Gastrocnemius medialis (tissue), 4 donors: ENCODE results near the gene ZNF528. TPM values are rescaled to one million over a fixed set of nuclear protein-coding genes. Genes with fewer than 3 reads are reported as not detected.

Source experiments
- ATAC-seq, 2 donors: fragments of 150-250 bp; one replicate each; pipeline ENCODE4 v1.9.1; 2016
- DNase-seq, 2 donors: peaks; one replicate each; pipeline ENCODE4 v3.0.0-alpha.2; 2019
- H3K27ac ChIP-seq, 4 donors: fragments of 200-600 bp; sonication (generic); 1 replicate in 1 of 4; 2 replicates in 3 of 4; pipeline ENCODE4 v1.5.1; 2016 to 2018; ENCODE audit warnings: mild to moderate bottlenecking in 2 of 4, moderate library complexity in 1 of 4
- H3K27me3 ChIP-seq, 3 donors: fragments of 200-600 bp; sonication (generic) in 2 of 3; 1 replicate in 1 of 3; 2 replicates in 2 of 3; pipeline versions ENCODE4 v1.5.1 to v1.6.0; 2016 to 2019; ENCODE audit warnings: mild to moderate bottlenecking in 1 of 3, moderate library complexity in 1 of 3
- H3K36me3 ChIP-seq, 2 donors: fragments of 200-600 bp; sonication (generic) in 1 of 2; one replicate each; pipeline ENCODE4 v1.5.1; 2017 to 2018
- H3K4me1 ChIP-seq, 2 donors: fragments of 200-600 bp; sonication (generic) in 1 of 2; one replicate each; pipeline ENCODE4 v1.5.1; 2016 to 2017; ENCODE audit warnings: mild to moderate bottlenecking in 2 of 2
- H3K4me3 ChIP-seq, 4 donors: fragments of 200-600 bp; sonication (generic) in 3 of 4; 1 replicate in 1 of 4; 2 replicates in 3 of 4; pipeline ENCODE4 v1.5.1; 2016 to 2019; ENCODE audit warnings: mild to moderate bottlenecking in 2 of 4
- H3K9me3 ChIP-seq, 3 donors: fragments of 200-600 bp; sonication (generic) in 2 of 3; 1 replicate in 1 of 3; 2 replicates in 2 of 3; pipeline ENCODE4 v1.5.1; 2016 to 2019
- CTCF ChIP-seq, 5 experiments: fragments of 450-650 bp in 3 of 5; fragments of 200-600 bp in 2 of 5; sonication (generic) in 2 of 5; IDR thresholded peaks in 4 of 5; conservative IDR thresholded peaks in 1 of 5; 1 replicate in 4 of 5; 2 replicates in 1 of 5; pipeline ENCODE4 v1.5.1; 2016 to 2019; ENCODE audit warnings: antibody characterized with exemption in 5 of 5, mild to moderate bottlenecking in 3 of 5, moderate library complexity in 3 of 5
- POLR2A ChIP-seq, 2 donors: fragments of 450-650 bp; IDR thresholded peaks; one replicate each; pipeline ENCODE4 v1.6.1; 2017; ENCODE audit warnings: antibody characterized with exemption in 2 of 2, mild to moderate bottlenecking in 2 of 2, moderate library complexity in 2 of 2
- in situ Hi-C, 4 donors: fragments of 200-750 bp; cut with MboI; loops; one replicate each; pipeline versions ENCODE4 v1.15.0 to v1.8.0; 2017; ENCODE audit warnings: low sequenced_read_pairs in 4 of 4
- intact Hi-C: fragments of 100-400 bp; cut with DNase I; formaldehyde crosslinking; loops from one replicate; pipeline ENCODE4 v1.15.1; 2023; ENCODE audit warnings: low total_unique reads
- total RNA-seq, 4 donors: library from RNA; depleted of rRNA; stranded (reverse); fragments of >200 nt; gene quantifications; one replicate each; pipeline versions ENCODE4 v1.1.0 to v1.2.3, GENCODE V29; 2016

The ZNF528 gene
- total RNA-seq, 4 donors from 2014 or later: 2.9 to 11.2 (median 5.5) TPM

DNA sequence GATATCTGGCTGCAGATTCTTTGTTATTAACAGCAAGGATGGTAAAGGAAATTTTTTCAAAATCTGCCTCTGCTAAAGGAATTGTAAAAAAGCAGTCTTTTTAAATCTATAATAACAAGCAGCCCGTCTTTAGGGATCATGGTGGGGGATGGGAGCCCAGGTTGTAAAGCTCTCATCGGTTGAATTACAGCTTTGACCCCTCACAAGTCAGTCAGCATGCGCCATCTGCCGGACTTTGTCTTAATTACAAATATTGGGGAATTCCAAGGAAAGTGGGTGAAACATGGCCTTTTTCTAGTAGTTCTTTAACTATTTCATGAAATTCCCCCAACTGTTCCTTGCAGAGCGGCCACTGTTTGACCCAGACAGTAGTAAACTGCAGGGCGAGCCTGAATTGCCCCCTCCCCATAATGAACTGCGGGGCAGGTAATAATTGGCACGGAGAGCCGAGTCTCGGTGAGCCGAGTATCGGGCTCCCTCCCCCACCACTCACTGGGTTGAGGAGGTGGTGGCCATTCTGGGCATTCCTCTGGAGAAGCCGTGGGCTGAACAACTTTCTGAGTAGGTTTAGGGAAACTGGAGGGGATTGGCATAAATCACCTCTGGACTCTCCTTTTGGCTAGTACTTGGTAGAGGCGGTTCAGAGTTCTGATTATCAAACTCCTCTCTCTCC, 67.3 kb downstream of the ZNF528 start:
- ATAC-seq (no peak), DNase-seq (no peak)
- no peak overlapping the region for H3K27ac ChIP-seq
- TF ChIP-seq POLR2A (IDR thresholded peaks at IDR 0.05): no peak
- no peak for TF ChIP-seq CTCF (IDR thresholded peaks at IDR 0.05 in 4 of 5, conservative IDR thresholded peaks at IDR 0.05 in 1 of 5)
- peaks cover 0 to 3% of the 10 kb centered on the region in 2 donors for H3K36me3 ChIP-seq
- peaks cover 0 to 22% (median 18%) of the 10 kb centered on the region in 3 donors for H3K9me3 ChIP-seq
- no peaks in the 10 kb centered on the region for H3K4me1 ChIP-seq
- H3K27me3 ChIP-seq: no peaks in the 10 kb centered on the region
- in situ Hi-C loops: no loop called here
- intact Hi-C loops: no loop called here
- H3K4me3 ChIP-seq: no peak overlapping the region

Other genes with a start within 250 kb of the ZNF528 start
- 1 to 10 TPM; 1.2 to 4.9 (median 2.3) TPM for gene ZNF836, start 226.2 kb upstream of the ZNF528 start, total RNA-seq
- 100 to 1,000 TPM; 263 to 302 (median 290) TPM for gene PPP2R1A, start 207.8 kb upstream of the ZNF528 start, total RNA-seq
- gene ZNF766, start 128.3 kb upstream of the ZNF528 start, total RNA-seq: 10 to 100 TPM in 1 of 4 donors, 1 to 10 TPM in 3; 6.6 to 11.6 (median 7.7) TPM
- 1 to 10 TPM; 3.8 to 7.4 (median 6.0) TPM for gene ZNF480, start 100.7 kb upstream of the ZNF528 start, total RNA-seq
- under 1 TPM in 2 of 4 donors, not detected in 2; 0.61 to 0.71 TPM for gene ZNF610, start 61.6 kb upstream of the ZNF528 start, total RNA-seq
- 10 to 100 TPM in 1 of 4 donors, 1 to 10 TPM in 3; 6.1 to 12.7 (median 7.9) TPM for gene ZNF880, start 27.9 kb upstream of the ZNF528 start, total RNA-seq
- under 1 TPM in 2 of 4 donors, not detected in 2; 0.12 to 0.18 TPM for gene ZNF534, start 31.3 kb downstream of the ZNF528 start, total RNA-seq
- under 1 TPM in 3 of 4 donors, not detected in 1; 0.20 to 0.63 (median 0.33) TPM for gene ZNF578, start 55.7 kb downstream of the ZNF528 start, total RNA-seq
- 10 to 100 TPM in 1 of 4 donors, 1 to 10 TPM in 3; 3.4 to 12.9 (median 7.9) TPM for gene ZNF808, start 129.8 kb downstream of the ZNF528 start, total RNA-seq
- 1 to 10 TPM; 4.0 to 6.2 (median 4.8) TPM for gene ZNF701, start 172.4 kb downstream of the ZNF528 start, total RNA-seq
- 1 to 10 TPM; 2.8 to 8.0 (median 4.0) TPM for gene ZNF83, start 240.5 kb downstream of the ZNF528 start, total RNA-seq